ENCODE data around the gene CYFIP1. TPM values are rescaled to one million over a fixed set of nuclear protein-coding genes. Genes with fewer than 3 reads are reported as not detected.

Gene CYFIP1
- total and polyA plus RNA-seq, 11 donors, result 7.6 to 111 (median 32.8) TPM

DNA sequence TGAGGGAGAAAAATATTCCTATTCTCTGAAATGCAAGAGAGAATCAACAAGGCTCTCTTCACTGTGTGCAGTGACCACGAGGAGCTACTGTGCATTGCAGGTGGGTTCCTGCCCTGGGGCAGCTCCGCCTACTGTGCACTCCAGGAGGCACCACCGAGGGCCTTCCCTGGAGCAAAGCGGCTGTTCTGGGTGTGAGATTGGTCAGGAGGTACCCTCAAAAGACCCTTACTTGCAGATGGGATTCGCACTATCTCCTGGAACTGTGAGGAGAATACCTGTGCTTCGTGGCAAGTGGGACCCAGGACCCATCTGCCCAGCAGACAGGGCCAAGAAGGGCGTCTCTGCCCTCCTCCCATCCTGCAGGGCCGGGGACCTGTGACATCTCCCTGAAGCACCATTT lies 68.9 kb downstream of the CYFIP1 start:
- DNase-seq, result no peak
- TF ChIP-seq, protein P1, sequence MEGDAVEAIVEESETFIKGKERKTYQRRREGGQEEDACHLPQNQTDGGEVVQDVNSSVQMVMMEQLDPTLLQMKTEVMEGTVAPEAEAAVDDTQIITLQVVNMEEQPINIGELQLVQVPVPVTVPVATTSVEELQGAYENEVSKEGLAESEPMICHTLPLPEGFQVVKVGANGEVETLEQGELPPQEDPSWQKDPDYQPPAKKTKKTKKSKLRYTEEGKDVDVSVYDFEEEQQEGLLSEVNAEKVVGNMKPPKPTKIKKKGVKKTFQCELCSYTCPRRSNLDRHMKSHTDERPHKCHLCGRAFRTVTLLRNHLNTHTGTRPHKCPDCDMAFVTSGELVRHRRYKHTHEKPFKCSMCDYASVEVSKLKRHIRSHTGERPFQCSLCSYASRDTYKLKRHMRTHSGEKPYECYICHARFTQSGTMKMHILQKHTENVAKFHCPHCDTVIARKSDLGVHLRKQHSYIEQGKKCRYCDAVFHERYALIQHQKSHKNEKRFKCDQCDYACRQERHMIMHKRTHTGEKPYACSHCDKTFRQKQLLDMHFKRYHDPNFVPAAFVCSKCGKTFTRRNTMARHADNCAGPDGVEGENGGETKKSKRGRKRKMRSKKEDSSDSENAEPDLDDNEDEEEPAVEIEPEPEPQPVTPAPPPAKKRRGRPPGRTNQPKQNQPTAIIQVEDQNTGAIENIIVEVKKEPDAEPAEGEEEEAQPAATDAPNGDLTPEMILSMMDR (IDR thresholded peaks at IDR 0.05), result no peak
- no peak for TF ChIP-seq POLR2A (IDR thresholded peaks at IDR 0.05)
- WGBS, 4 donors, result 67 to 93% (median 92%) methylated on average over 4 to 8 of the region's 8 CpGs
- no peaks in the 10 kb centered on the region for H3K4me1 ChIP-seq
- H3K36me3 ChIP-seq, result peaks cover 3 to 100% (median 93%) of the 10 kb centered on the region in 9 donors
- no peak for ATAC-seq
- no peaks in the 10 kb centered on the region for H3K9me3 ChIP-seq
- intact Hi-C loops (cut with DNase I), result loop anchor here in 3 of 10 donors (5.0 to 10.0 kb wide), 3 partner anchors 44 to 103 kb away; no protein-coding TSS in a partner anchor
- no peak overlapping the region for H3K27ac ChIP-seq
- no peaks in the 10 kb centered on the region for H3K27me3 ChIP-seq
- H3K4me3 ChIP-seq, result no peak overlapping the region

DNA sequence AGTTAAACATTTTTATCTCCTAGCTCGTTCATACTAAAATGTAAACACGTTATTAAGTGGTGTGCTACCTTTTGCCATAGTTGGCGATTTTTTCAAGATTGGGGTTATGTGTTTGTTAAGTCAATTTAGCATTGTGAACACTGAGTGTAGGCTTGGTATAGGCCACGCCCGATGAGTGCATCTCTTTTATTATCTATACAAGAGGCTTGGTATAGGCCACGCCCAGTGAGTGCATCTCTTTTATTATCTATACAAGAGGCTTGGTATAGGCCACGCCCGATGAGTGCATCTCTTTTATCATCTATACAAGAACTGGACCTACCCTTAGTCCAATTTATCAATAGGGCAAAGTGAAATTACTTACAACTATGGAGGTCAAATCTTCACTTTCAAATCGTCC lies 71.3 kb downstream of the CYFIP1 start:
- Histone ChIP-seq H3K27me3 (no peaks in the 10 kb centered on the region), H3K36me3 (peaks cover 3 to 99% (median 86%) of the 10 kb centered on the region in 9 donors), H3K4me1 (no peaks in the 10 kb centered on the region), H3K9me3 (no peaks in the 10 kb centered on the region), H3K4me3 (no peak overlapping the region), H3K27ac (no peak overlapping the region)
- 94 to 96% (median 95%) methylated on average over 9 of the region's 9 CpGs for WGBS, 4 donors
- ATAC-seq, result no peak
- intact Hi-C loops (cut with DNase I), result no loop called here
- no peak for DNase-seq
- TF ChIP-seq POLR2A (IDR thresholded peaks at IDR 0.05), result no peak
- TF ChIP-seq, protein P1 (IDR thresholded peaks at IDR 0.05), result no peak

DNA sequence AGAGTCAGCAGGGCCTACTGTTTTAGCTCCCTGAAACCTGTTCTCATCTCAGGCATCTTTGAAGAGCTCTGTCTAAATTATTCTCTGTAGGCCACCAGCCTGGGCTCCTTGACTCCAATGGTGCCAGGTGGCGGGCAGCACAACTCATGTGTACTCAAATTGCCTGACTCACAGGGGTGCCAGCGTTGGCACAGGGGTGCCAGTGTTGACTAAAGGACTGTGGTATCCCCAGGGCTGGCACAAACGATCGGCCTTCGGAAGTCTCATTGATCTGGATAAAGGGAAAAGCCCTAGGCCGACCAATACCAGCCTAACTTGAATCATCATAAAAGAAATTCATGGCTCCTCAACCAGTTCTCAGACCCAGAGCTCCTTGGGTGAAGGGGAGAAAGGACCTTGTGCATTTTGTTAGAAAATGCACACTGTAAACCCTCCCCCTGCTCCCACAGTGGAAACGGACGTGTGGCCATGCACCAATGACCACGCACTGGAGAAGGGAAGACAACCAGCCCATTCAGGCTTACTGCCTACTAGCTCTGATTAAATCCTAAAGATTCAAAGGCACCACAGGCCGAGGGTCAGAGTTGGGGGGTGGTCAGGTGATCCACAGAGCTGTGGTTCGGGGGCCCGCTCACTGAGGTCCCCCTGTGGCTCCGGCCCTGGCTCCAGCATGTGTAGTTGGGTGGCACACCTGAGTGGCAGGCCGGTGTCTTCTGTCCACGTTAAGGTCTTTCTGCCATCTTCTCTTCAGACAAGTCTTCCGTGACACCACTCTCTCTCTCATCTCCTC lies 72.8 kb downstream of the CYFIP1 start:
- peaks cover 3 to 99% (median 87%) of the 10 kb centered on the region in 9 donors for H3K36me3 ChIP-seq
- H3K27me3 ChIP-seq, result no peaks in the 10 kb centered on the region
- no peak for DNase-seq
- intact Hi-C loops (cut with DNase I), result no loop called here
- WGBS, 4 donors, result 90 to 98% (median 96%) methylated on average over 15 to 16 of the region's 16 CpGs
- no peaks in the 10 kb centered on the region for H3K4me1 ChIP-seq
- no peak for ATAC-seq
- no peak overlapping the region for H3K4me3 ChIP-seq
- no peaks in the 10 kb centered on the region for H3K9me3 ChIP-seq
- no peak for TF ChIP-seq POLR2A (IDR thresholded peaks at IDR 0.05)
- TF ChIP-seq, protein P1 (IDR thresholded peaks at IDR 0.05), result no peak
- H3K27ac ChIP-seq, result no peak overlapping the region

DNA sequence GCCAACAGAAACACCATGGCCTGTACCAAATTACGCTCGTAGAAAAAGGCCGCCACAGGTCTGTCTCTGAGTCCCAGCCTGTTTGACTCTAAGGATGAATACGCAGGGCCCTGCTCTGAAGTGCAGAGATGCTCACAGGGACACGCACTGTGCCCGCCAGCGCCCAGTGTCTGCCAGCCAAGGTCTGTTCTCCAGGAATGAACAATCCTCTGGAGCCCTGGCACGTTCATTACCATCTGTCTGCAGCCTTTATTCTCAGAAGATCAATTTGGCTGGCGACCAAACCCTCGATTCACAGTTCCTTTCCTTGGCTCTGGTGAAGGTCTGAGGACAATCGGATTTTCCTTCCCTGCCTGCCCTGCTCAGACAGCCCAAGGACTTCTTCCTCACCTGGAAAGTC lies 75.4 kb downstream of the CYFIP1 start:
- H3K36me3 ChIP-seq, result peaks cover 6 to 98% (median 86%) of the 10 kb centered on the region in 9 donors
- intact Hi-C loops (cut with DNase I), result no loop called here
- no peaks in the 10 kb centered on the region for H3K4me1 ChIP-seq
- 61 to 71% (median 69%) methylated on average over 11 of the region's 11 CpGs for WGBS, 4 donors
- no peak overlapping the region for H3K4me3 ChIP-seq
- H3K27ac ChIP-seq, result no peak overlapping the region
- DNase-seq (peak in 2 of 5 donors; percentile 47 to 55), ATAC-seq (peak in 3 of 4 donors; percentile 25 to 62 (median 46))
- H3K9me3 ChIP-seq, result no peaks in the 10 kb centered on the region
- TF ChIP-seq, protein P1 (IDR thresholded peaks at IDR 0.05), result no peak
- no peak for TF ChIP-seq POLR2A (IDR thresholded peaks at IDR 0.05)
- H3K27me3 ChIP-seq, result no peaks in the 10 kb centered on the region

All from heart left ventricle (tissue), 16 donors.